CD4-positive, alpha-beta memory T cell (primary cell): ENCODE measurements around the gene SMAD3. TPM values are rescaled to one million over a fixed set of nuclear protein-coding genes. Genes with fewer than 3 reads are reported as not detected.
A peak's percentile ranks its signal among the peaks of the same experiment; 100 is the strongest.

ENCODE experiments used
- CTCF ChIA-PET: fragments of 350-600 bp; sonication (Branson Sonifier 250); formaldehyde crosslinking; loops from one replicate; lab custom pipeline; 2021; ENCODE audit warnings: inconsistent platforms; ENCODE audit not compliant: partially characterized antibody; lab: Charles Lee
- POLR2A ChIA-PET: fragments of 350-600 bp; sonication (Branson Sonifier 250); formaldehyde crosslinking; loops from one replicate; lab custom pipeline; 2021; ENCODE audit not compliant: partially characterized antibody; lab: Charles Lee
- DNase-seq, 5 donors: peaks; one replicate each; pipeline versions ENCODE4 v3.0.0 to v3.0.0-alpha.2; 2020 to 2022; ENCODE audit warnings: mixed read lengths in 1 of 5
- H3K27ac ChIP-seq: one replicate; pipeline ENCODE4 v1.7.0; 2013; ENCODE audit warnings: low read depth, low read length
- H3K27me3 ChIP-seq: 2 replicates; pipeline ENCODE4 v1.7.0; 2013; ENCODE audit warnings: mild to moderate bottlenecking, low read length, moderate library complexity; ENCODE audit not compliant: insufficient read depth
- H3K36me3 ChIP-seq: 2 replicates; pipeline ENCODE4 v1.7.0; 2013; ENCODE audit warnings: mild to moderate bottlenecking, low read length, moderate library complexity; ENCODE audit not compliant: insufficient read depth
- H3K4me1 ChIP-seq: 2 replicates; pipeline ENCODE4 v1.7.0; 2013; ENCODE audit warnings: mild to moderate bottlenecking, low read length, moderate library complexity; ENCODE audit not compliant: insufficient read depth
- H3K4me3 ChIP-seq, 2 donors: one replicate each; pipeline ENCODE4 v1.7.0; 2013; ENCODE audit warnings: low read length in 2 of 2, mild to moderate bottlenecking in 1 of 2
- H3K9me3 ChIP-seq, 2 donors: one replicate each; pipeline ENCODE4 v1.7.0; 2013; ENCODE audit warnings: low read length in 2 of 2, control low read depth in 1 of 2; ENCODE audit not compliant: control insufficient read depth in 1 of 2
- H3K27ac Mint-ChIP-seq, 7 donors: one replicate each; pipeline ENCODE4 v1.8.0; 2020 to 2021; ENCODE audit warnings: mixed read lengths in 7 of 7, mild to moderate bottlenecking in 6 of 7, inconsistent platforms in 3 of 7, moderate library complexity in 3 of 7
- H3K27me3 Mint-ChIP-seq, 2 donors: one replicate each; pipeline ENCODE4 v1.8.0; 2020 to 2021; ENCODE audit warnings: mixed read lengths in 2 of 2
- H3K36me3 Mint-ChIP-seq, 2 donors: one replicate each; pipeline ENCODE4 v1.8.0; 2020 to 2021; ENCODE audit warnings: mixed read lengths in 2 of 2, inconsistent platforms in 1 of 2, mild to moderate bottlenecking in 1 of 2
- H3K4me1 Mint-ChIP-seq, 4 donors: one replicate each; pipeline ENCODE4 v1.8.0; 2020 to 2021; ENCODE audit warnings: mixed read lengths in 4 of 4, mild to moderate bottlenecking in 1 of 4
- H3K4me3 Mint-ChIP-seq, 8 donors: one replicate each; pipeline ENCODE4 v1.8.0; 2020 to 2021; ENCODE audit warnings: mixed read lengths in 8 of 8, mild to moderate bottlenecking in 7 of 8, moderate library complexity in 6 of 8, inconsistent platforms in 3 of 8
- H3K9me3 Mint-ChIP-seq, 8 donors: one replicate each; pipeline ENCODE4 v1.8.0; 2020 to 2021; ENCODE audit warnings: mixed read lengths in 8 of 8, mild to moderate bottlenecking in 5 of 8, inconsistent platforms in 3 of 8, moderate library complexity in 1 of 8
- intact Hi-C: fragments of 100-400 bp; cut with micrococcal nuclease; formaldehyde crosslinking; loops from one replicate; pipeline ENCODE4 v1.15.1; 2023
- polyA plus RNA-seq, 2 donors: library from polyadenylated mRNA; unstranded; fragments of 300-500 nt; fragmentation: Illumina TruSeq; gene quantifications; one replicate each; pipeline ENCODE4 v1.2.3, GENCODE V29; 2021
- total RNA-seq, 2 experiments: library from RNA; stranded (reverse); gene quantifications; one replicate each; pipeline ENCODE4 v1.2.3, GENCODE V29; 2021

The SMAD3 gene
- total and polyA plus RNA-seq, 4 experiments from 2014 or later: 14.6 to 197 (median 110) TPM

- Mint-ChIP-seq H3K4me1 (peaks cover 52 to 79% (median 64%) of the 10 kb centered on the region in 4 donors), H3K36me3 (peaks cover 24 to 30% of the 10 kb centered on the region in 2 donors), H3K27me3 (no peaks in the 10 kb centered on the region), H3K27ac (peak overlapping the region; percentile 31 to 82 (median 58)), H3K4me3 (peak overlapping the region in 2 of 8 donors; percentile 20 to 33), H3K9me3 (peaks cover 0 to 5% (median 0%) of the 10 kb centered on the region in 8 donors)
- intact Hi-C loops: no loop called here
- H3K4me1 ChIP-seq: peaks cover 31% of the 10 kb centered on the region
- no peak overlapping the region for H3K27ac ChIP-seq
- no peaks in the 10 kb centered on the region for H3K9me3 ChIP-seq
- DNase-seq: no peak
- peaks cover 5% of the 10 kb centered on the region for H3K36me3 ChIP-seq
- H3K27me3 ChIP-seq: no peaks in the 10 kb centered on the region
- ChIA-PET POLR2A (interaction anchor here (0.7 kb wide), 1 partner anchor 76 kb away, joined by 3 read pairs; no protein-coding TSS in a partner anchor), CTCF (no interaction called here)
- H3K4me3 ChIP-seq: no peak overlapping the region
Observed at GRCh38 chr15:67157521-67158252, 92.3 kb downstream of the SMAD3 start.

GRCh38 chr15:67158367-67158766, 93.0 kb downstream of the SMAD3 start:
- no peak for DNase-seq
- intact Hi-C loops: no loop called here
- Histone ChIP-seq H3K27ac (no peak overlapping the region), H3K4me1 (peaks cover 31% of the 10 kb centered on the region), H3K9me3 (no peaks in the 10 kb centered on the region), H3K4me3 (no peak overlapping the region), H3K36me3 (peaks cover 5% of the 10 kb centered on the region), H3K27me3 (no peaks in the 10 kb centered on the region)
- ChIA-PET POLR2A (no interaction called here), CTCF (no interaction called here)
- Mint-ChIP-seq H3K36me3 (peaks cover 21 to 27% of the 10 kb centered on the region in 2 donors), H3K27ac (peak overlapping the region in 5 of 7 donors; percentile 20 to 82 (median 40)), H3K27me3 (no peaks in the 10 kb centered on the region), H3K4me1 (peaks cover 52 to 79% (median 64%) of the 10 kb centered on the region in 4 donors), H3K4me3 (peak overlapping the region in 1 of 8 donors; percentile 22), H3K9me3 (peaks cover 0 to 5% (median 0%) of the 10 kb centered on the region in 8 donors)

GRCh38 chr15:67161412-67161811, 96.0 kb downstream of the SMAD3 start:
- POLR2A ChIA-PET: interaction anchor here (0.6 to 1.3 kb wide), 5 partner anchors 15 to 250 kb away, joined by 3 read pairs; no protein-coding TSS in a partner anchor

GRCh38 chr15:67161881-67162280, 96.5 kb downstream of the SMAD3 start:
- Histone ChIP-seq H3K27me3 (no peaks in the 10 kb centered on the region), H3K27ac (no peak overlapping the region), H3K36me3 (peaks cover 26% of the 10 kb centered on the region), H3K9me3 (no peaks in the 10 kb centered on the region), H3K4me1 (peaks cover 24% of the 10 kb centered on the region), H3K4me3 (no peak overlapping the region)
- DNase-seq: no peak
- no peak overlapping the region for H3K4me3 Mint-ChIP-seq
- peaks cover 21 to 30% of the 10 kb centered on the region in 2 donors for H3K36me3 Mint-ChIP-seq
- ChIA-PET CTCF (interaction anchor here (0.9 to 1.5 kb wide), 3 partner anchors 79 to 119 kb away, joined by 3 to 4 read pairs (median 4); no protein-coding TSS in a partner anchor), POLR2A (interaction anchor here (0.6 to 1.3 kb wide), 5 partner anchors 15 to 137 kb away, joined by 3 read pairs; no protein-coding TSS in a partner anchor)
- intact Hi-C loops: no loop called here
- peak overlapping the region in 4 of 7 donors; percentile 12 to 80 (median 67) for H3K27ac Mint-ChIP-seq
- peaks cover 0 to 3% (median 0%) of the 10 kb centered on the region in 8 donors for H3K9me3 Mint-ChIP-seq
- H3K27me3 Mint-ChIP-seq: no peaks in the 10 kb centered on the region
- peaks cover 36 to 59% (median 46%) of the 10 kb centered on the region in 4 donors for H3K4me1 Mint-ChIP-seq

More at GRCh38 chr15:67161412-67161811, 96.0 kb downstream of the SMAD3 start:
- Histone ChIP-seq H3K27ac (no peak overlapping the region), H3K9me3 (no peaks in the 10 kb centered on the region), H3K4me1 (peaks cover 25% of the 10 kb centered on the region), H3K4me3 (no peak overlapping the region), H3K36me3 (peaks cover 21% of the 10 kb centered on the region), H3K27me3 (no peaks in the 10 kb centered on the region)
- intact Hi-C loops: no loop called here
- Mint-ChIP-seq H3K4me1 (peaks cover 38 to 64% (median 49%) of the 10 kb centered on the region in 4 donors), H3K27me3 (no peaks in the 10 kb centered on the region), H3K9me3 (peaks cover 0 to 2% (median 0%) of the 10 kb centered on the region in 8 donors), H3K4me3 (no peak overlapping the region), H3K27ac (peak overlapping the region in 2 of 7 donors; percentile 27 to 70), H3K36me3 (peaks cover 19 to 26% of the 10 kb centered on the region in 2 donors)
- DNase-seq: no peak
- CTCF ChIA-PET: interaction anchor here (0.9 to 1.5 kb wide), 3 partner anchors 78 to 119 kb away, joined by 3 to 4 read pairs (median 4); no protein-coding TSS in a partner anchor

- peaks cover 0 to 3% (median 0%) of the 10 kb centered on the region in 8 donors for H3K9me3 Mint-ChIP-seq
- H3K36me3 Mint-ChIP-seq: peaks cover 21 to 40% of the 10 kb centered on the region in 2 donors
- no peak overlapping the region for H3K4me3 Mint-ChIP-seq
- Histone ChIP-seq H3K4me3 (no peak overlapping the region), H3K4me1 (peaks cover 11% of the 10 kb centered on the region), H3K27me3 (no peaks in the 10 kb centered on the region), H3K36me3 (peaks cover 36% of the 10 kb centered on the region), H3K9me3 (no peaks in the 10 kb centered on the region), H3K27ac (no peak overlapping the region)
- H3K27ac Mint-ChIP-seq: peak overlapping the region in 4 of 7 donors; percentile 50 to 73 (median 58)
- no peak for DNase-seq
- H3K4me1 Mint-ChIP-seq: peaks cover 24 to 46% (median 37%) of the 10 kb centered on the region in 4 donors
- intact Hi-C loops: no loop called here
- CTCF ChIA-PET: no interaction called here
- POLR2A ChIA-PET: no interaction called here
- H3K27me3 Mint-ChIP-seq: no peaks in the 10 kb centered on the region
Observed at GRCh38 chr15:67163180-67163579, 97.8 kb downstream of the SMAD3 start.

GRCh38 chr15:67164401-67164791, 99.0 kb downstream of the SMAD3 start:
- ChIA-PET CTCF (no interaction called here), POLR2A (no interaction called here)

GRCh38 chr15:67164811-67165253, 99.4 kb downstream of the SMAD3 start:
- intact Hi-C loops: no loop called here
- Mint-ChIP-seq H3K27ac (peak overlapping the region in 2 of 7 donors; percentile 31 to 42), H3K9me3 (peaks cover 0 to 3% (median 0%) of the 10 kb centered on the region in 8 donors), H3K4me3 (no peak overlapping the region), H3K4me1 (peaks cover 17 to 42% (median 34%) of the 10 kb centered on the region in 4 donors), H3K27me3 (no peaks in the 10 kb centered on the region), H3K36me3 (peaks cover 32 to 50% of the 10 kb centered on the region in 2 donors)
- Histone ChIP-seq H3K36me3 (peaks cover 46% of the 10 kb centered on the region), H3K27ac (no peak overlapping the region), H3K4me3 (no peak overlapping the region), H3K9me3 (no peaks in the 10 kb centered on the region), H3K4me1 (peaks cover 6% of the 10 kb centered on the region), H3K27me3 (no peaks in the 10 kb centered on the region)
- ChIA-PET CTCF (no interaction called here), POLR2A (interaction anchor here (1.2 kb wide), 1 partner anchor 41 kb away, joined by 3 read pairs; no protein-coding TSS in a partner anchor)
- no peak for DNase-seq

More at GRCh38 chr15:67164401-67164791, 99.0 kb downstream of the SMAD3 start:
- peaks cover 0 to 3% (median 0%) of the 10 kb centered on the region in 8 donors for H3K9me3 Mint-ChIP-seq
- H3K36me3 Mint-ChIP-seq: peaks cover 29 to 49% of the 10 kb centered on the region in 2 donors
- H3K9me3 ChIP-seq: no peaks in the 10 kb centered on the region
- no peak overlapping the region for H3K4me3 Mint-ChIP-seq
- no peaks in the 10 kb centered on the region for H3K27me3 ChIP-seq
- no peak overlapping the region for H3K4me3 ChIP-seq
- no peak overlapping the region for H3K27ac ChIP-seq
- no peaks in the 10 kb centered on the region for H3K27me3 Mint-ChIP-seq
- DNase-seq: no peak
- peaks cover 21 to 46% (median 35%) of the 10 kb centered on the region in 4 donors for H3K4me1 Mint-ChIP-seq
- peaks cover 46% of the 10 kb centered on the region for H3K36me3 ChIP-seq
- peak overlapping the region in 2 of 7 donors; percentile 31 to 42 for H3K27ac Mint-ChIP-seq
- H3K4me1 ChIP-seq: peaks cover 6% of the 10 kb centered on the region
- intact Hi-C loops: no loop called here
